ENCODE measurements around the gene NLRP7.
"Not testable (repeated sequence)": the region's sequence is repeated elsewhere in the genome, so short reads cannot be mapped to it uniquely, and the experiment has no call there.

NLRP7 gene

DNA sequence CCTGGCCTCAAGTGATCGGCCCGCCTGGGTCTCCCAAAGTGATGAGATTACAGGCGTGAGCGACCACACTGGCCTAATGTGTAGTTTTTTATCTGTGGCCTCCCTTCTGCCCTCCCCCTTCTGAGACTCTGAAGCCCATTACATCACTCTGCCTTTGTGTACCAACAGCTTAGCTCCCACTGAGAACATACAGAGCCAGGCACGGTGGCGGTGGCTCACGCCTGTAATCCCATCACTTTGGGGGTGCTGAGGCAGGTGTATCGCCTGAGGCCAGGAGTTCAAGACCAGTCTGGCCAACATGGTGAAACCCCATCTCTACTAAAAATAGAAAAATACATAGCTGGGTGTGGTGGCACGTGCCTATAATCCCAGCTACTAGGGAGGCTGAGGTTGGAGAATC, 28.8 kb downstream of the NLRP7 start:
- no peak for DNase-seq

DNA sequence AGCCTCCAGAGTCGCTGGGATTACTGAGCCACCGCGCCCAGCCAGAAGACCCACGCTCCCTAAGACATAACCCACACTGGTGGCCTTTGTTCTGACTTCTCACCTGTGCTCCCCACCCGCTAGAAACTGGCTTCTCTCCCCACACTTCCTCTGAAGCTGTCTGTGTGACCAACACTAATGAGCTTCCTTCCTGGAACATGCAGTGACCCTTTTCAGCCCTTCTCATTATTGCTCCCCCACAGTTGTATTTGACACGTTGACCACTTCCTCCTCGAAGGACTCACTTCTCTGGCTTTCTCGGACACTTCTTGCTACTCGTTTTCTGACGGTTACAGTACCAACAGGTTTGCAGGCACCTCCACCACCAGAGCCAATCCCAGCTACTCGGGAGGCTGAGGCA, 30.5 kb downstream of the NLRP7 start:
- DNase-seq: no peak

DNA sequence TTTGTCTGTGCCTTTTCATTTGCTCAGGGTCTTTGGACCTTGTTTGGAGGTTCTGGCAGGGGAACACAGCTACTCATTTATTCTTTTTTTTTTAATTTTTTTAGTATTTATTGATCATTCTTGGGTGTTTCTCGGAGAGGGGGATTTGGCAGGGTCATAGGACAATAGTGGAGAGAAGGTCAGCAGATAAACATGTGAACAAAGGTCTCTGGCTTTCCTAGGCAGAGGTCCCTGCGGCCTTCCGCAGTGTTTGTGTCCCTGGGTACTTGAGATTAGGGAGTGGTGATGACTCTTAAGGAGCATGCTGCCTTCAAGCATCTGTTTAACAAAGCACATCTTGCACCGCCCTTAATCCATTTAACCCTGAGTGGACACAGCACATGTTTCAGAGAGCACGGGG, 39.4 kb downstream of the NLRP7 start:
- DNase-seq: not testable (repeated sequence)

DNA sequence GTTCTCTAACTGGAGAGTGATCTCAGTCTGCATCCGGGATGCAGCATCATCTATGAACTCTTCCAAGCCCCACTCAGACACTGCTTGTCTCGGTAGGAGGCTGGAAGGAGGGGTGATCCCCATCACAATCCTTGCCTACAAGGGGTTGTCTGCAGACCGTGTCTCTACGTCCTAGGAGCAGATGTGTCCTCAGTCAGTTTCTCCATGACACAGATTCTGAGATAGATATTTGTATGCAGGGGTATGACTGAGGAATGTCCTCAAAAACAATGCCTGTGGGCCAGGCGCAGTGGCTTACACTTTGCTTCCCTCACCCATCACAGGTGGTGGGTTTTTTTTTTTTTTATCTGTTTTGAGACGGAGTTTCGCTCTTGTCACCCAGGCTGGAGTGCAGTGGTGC, 40.5 kb downstream of the NLRP7 start:
- DNase-seq: no peak

DNA sequence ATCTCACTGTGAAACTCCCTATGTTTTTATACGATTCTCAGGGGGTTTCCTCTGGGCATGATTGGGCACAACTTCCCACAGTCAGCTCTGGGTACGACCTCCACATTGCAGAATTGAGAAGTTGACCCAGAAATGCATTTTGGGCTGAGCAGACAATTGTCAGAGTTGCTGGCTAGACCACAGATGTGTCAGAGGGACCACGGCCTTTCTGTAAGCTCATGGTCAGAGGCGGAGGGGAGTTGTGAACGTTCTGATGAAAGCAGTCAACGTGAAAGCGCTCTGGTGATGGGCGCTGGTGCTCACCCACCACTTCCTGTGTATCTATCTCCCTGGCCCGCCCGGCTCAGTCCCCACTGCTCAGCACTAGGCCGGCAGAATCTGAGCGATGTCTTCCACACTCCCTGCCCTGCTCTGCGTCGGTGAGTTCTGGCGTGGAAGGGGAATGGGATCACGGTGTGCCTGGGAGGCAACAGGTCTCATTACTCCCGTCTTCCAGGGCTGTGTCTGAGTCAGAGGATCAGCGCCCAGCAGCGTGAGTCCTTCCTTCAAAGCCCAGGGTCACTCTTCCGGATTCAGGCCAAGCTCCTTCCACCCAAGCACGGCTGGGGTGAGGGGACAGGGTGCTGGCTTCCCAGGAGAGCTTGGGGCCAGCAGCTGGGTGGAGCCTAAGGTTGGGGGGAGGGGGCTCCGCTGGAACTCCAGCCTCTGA, 41.4 kb downstream of the NLRP7 start, which contains the start of gene NCR1:
Gene NCR1, plus strand, starts transcription at position 346 of the 709 bp plus-strand sequence. Its CDS starts 40 bp downstream, at position 386.
- DNase-seq: no peak

DNA sequence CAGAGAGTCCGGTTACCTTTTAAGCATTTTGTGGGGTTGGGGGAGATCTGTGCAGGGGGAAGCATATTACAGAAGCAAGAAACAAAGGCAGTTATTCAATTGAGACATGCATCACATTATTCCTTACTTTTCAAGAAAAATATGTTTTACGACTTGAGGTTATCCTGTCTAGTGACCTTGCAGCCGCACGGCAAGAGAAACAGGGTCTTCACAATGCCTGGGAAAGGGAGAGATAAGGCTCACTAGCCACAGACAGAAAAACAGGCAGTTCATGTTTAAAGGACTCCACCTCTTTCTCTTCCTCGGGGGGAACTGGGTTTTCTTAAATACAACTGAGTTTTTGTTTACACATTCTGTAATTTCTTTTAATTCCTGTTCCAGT, 41.9 kb downstream of the NLRP7 start:
- DNase-seq: no peak

DNA sequence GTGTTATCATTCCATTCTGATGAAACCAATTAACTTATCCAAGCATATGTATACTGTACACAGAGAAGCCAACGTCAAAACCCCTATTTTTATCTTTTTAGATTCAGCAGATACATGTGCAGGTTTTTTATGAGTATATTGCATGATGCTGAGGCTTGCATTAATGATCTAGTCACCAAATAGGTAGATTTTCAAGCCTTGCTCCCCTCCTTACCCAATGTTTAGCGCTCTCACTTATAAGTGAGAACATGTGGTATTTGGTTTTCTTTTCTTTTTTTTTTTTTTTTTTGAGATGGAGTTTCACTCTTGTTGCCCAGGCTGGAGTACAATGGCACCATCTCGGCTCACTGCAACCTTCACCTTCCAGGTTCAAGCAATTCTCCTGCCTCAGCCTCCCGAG, 43.1 kb downstream of the NLRP7 start:
- not testable (repeated sequence) for DNase-seq

DNA sequence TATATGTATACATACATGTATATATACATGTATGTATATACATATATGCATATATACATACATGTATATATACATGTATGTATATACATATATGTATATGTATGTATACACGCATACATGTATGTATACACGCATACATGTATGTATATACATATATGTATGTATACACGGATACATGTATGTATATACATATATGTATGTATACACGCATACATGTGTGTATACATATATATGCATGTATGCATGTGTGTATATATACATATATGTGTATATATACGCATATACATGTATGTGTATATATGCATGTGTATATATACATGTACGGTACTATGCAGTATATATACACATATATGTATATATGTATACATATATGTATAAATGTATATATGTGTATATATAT, 44.0 kb downstream of the NLRP7 start:
- no peak for DNase-seq

DNA sequence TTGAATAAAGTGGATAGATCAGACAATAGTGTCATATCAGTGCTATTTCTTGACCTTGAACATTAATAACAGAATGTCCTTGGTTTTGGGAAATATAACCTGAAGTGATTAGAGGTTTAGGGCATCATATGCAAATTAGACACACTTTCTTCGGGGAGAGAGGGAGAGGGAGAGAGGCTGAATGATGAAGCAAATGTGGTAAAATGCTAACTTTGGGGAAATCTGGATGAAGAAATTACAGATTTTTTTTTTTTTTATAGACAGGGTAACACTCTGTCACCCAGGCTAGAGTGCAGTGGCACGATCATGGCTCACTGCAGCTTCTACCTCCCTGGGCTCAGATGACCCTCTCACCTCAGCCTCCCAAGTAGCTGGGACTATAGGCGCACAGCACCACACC, 45.3 kb downstream of the NLRP7 start:
- no peak for DNase-seq

DNA sequence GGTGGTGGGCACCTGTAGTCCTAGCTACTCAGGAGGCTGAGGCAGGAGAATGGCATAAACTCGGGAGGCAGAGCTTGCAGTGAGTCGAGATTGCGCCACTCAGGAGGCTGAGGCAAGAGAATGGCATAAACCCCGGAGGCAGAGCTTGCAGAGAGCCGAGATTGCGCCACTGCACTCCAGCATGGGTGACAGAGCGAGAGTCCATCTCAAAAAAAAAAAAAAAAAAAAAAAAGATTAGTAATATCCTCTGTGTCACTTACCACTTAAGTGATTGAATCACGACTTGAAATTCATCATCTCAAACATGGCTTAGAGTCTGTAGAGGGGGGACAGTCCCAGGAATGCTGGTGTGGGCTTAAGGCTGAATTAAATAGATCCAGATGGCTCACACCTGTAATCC, 46.2 kb downstream of the NLRP7 start:
- not testable (repeated sequence) for DNase-seq

DNA sequence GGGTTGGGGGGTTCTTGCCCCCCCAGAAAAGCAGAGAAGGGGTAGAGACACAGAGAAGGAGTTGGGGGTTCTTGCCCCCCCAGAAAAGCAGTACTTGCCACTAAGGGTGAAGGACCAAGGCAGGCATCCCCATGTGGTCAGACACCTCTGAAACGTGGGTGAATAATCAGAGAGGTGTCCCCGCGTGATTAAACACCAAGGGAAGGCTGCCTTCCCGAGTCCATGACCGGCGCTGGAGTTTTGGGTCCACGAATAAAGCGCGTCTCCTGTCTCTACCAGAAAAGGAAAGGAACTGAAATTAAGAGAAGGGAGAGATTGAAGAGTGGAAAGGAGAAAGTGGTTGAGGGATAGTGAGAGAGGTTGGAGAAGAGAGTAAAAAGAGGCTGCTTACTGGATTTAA, 47.7 kb downstream of the NLRP7 start:
- not testable (repeated sequence) for DNase-seq

DNA sequence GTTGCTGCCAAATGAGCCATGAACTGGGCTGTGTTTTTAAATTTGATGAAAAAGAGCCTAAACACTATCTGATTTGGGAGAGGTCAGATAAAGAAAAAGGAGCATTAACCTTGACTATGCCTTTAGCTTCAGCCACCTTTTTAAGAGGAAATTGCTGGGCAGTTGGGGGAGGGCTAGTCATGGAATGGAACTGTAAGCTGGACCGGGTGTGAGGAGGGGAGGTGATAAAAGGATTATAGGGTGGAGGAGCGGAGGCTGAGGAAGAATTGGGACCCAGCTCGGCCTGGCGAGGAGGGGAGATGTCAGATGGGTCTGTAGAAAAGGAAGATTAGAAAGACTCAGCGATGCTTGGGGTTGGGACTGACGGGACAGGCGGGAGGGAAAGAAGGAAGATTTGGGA, 48.6 kb downstream of the NLRP7 start:
- not testable (repeated sequence) for DNase-seq

DNA sequence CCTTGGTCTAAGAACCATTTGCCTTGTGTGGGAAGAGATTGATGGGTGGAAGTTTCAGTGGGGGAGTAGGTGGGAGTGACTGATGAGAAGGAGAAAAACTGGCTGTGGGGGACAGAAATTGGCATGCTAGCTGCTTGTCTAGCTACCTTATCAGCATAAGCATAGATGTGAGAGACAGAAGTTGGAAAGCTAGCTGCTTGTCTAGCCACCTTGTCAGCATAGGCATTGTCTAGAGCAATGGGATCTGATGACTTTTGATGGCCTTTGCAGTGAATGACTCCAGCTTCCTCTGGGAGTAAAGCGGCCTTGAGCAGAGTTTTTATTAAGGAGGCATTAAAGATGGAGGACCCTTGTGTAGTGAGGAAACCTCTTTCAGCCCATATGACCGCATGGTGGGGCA, 51.3 kb downstream of the NLRP7 start:
- DNase-seq: no peak

DNA sequence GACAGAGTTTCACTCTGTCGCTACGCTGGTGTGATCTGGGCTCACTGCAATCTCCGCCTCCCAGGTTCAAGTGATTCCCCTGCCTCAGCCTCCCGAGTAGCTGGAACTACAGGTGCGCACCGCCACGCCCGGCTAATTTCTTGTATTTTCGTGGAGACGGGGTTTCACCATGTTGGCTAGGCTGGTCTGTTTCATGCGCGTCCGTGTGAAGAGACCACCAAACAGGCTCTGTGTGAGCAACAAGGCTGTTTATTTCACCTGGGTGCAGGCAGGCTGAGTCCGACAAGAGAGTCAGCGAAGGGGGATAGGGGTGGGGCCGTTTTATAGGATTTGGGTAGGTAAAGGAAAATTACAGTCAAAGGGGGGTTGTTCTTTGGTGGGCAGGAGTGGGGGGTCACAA, 53.2 kb downstream of the NLRP7 start:
- not testable (repeated sequence) for DNase-seq

DNA sequence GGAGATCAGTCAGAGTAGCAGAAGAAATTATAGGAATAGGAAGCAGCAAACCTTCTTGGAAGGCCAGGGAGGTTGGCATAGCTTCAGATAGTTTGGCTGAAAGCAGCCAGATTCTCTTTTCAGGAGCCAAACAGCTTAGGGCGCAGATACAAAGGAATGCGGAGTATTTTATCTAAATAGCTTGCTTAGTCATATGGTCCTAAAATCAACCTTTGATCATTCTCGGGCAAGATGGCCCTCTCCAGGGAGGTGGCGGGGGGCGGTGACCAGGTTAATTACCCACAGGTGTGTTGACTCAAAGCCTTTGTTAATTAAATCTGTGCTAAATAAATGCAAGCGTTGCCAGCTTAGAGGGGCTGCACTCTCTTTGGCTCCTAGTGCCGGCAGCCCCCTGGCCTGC, 53.9 kb downstream of the NLRP7 start:
- DNase-seq: no peak

DNA sequence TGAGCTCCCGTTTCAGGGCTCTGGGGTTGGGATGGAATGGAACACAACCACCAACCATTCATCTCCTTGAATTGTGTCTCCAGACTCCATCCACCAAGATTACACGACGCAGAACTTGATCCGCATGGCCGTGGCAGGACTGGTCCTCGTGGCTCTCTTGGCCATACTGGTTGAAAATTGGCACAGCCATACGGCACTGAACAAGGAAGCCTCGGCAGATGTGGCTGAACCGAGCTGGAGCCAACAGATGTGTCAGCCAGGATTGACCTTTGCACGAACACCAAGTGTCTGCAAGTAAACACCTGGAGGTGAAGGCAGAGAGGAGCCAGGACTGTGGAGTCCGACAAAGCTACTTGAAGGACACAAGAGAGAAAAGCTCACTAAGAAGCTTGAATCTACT, 57.8 kb downstream of the NLRP7 start:
- no peak for DNase-seq

DNA sequence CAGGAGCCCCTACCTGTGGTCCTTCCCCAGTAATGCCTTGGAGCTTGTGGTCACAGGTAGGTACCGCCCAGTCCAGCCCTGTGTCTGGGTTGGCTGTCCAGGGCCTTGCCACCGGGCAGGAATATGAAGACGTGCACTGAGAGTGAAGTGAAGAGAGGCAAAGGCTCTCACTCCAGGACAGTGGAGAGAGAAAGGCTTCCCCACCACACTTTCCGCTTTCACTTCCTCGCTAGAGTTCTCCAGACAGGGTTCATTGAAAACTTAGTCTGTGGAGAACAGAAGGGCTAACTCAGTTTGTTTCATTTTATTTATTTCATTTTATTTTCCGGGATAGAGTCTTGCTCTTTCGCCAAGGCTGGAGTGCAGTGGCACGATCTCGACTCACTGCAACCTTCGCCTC, 59.1 kb downstream of the NLRP7 start:
- DNase-seq: no peak

DNA sequence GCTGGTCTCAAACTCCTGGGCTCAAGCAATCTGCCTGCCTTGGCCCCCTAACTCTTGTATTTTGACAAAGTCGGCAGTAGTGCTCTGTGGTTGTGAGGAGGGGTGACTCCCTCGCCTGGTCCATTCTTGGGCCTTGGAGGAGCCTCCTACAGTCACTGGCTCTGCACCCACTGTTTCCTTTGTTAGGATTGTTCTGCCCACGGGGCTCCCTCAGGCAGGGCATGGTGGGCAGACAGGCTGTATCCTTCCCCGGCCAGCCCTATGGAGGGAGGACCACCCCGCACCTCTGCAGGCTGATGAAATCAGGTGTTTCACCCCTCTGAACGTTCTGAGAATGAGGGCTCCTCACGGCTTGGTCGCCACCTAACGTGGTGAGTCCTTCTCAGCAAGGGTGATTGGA, 64.1 kb downstream of the NLRP7 start:
- DNase-seq: no peak

DNA sequence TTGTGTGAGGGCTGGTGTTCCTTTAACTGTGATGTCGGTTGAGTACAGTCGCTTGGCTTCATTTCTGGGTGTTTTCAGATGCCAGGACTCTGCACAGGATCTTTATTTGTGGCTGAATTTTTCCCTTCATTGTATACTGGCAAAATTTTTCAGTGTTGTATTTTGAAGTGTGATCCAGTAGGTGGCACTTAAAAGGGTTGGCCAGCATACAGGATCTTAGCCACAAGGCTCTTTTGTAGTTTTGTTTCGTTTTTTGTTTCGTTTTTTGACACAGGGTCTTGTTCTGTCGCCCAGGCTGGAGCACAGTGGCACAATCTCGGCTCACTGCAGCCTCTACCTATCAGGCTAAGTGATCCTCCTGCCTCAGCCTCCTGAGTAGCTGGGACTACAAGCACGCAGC, 64.6 kb downstream of the NLRP7 start:
- DNase-seq: no peak

DNA sequence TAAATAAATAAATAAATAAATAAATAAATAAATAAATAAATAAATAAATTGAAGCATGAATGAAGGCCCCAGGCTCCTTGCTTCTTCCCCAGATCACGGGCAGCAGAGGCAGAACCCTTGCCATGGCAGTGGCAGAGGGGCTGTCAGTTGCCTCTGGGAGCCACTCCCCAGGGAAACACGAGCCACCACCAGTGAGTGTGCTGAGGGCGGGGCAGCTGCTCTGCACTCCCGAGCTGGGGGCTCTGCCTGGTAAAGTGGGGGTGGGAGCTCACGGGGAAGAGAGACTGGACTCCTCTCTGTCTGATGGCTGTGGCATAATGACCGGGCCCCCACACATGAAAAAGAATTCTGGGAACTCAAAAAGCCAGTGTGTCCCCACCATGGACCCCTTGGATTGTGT, 65.4 kb downstream of the NLRP7 start:
- DNase-seq: no peak

DNA sequence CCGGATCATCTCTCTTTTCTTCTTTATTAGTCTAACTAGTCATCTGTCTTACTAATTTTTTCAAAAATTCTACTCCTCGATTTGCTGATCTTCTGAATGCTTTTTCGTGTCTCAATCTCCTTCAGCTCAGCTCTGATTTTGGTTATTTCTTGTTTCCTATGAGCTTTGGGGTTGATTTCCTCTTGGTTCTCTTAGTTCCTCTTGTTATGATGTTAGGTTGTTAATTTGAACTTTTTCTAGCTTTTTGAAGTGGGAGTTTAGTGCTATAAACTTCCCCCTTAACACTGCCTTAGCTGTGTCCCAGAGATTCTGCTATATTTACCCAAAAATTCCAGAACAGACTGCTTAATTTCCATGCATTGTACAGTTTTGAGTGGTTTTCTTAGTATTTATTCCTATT, 69.9 kb downstream of the NLRP7 start:
- no peak for DNase-seq

DNA sequence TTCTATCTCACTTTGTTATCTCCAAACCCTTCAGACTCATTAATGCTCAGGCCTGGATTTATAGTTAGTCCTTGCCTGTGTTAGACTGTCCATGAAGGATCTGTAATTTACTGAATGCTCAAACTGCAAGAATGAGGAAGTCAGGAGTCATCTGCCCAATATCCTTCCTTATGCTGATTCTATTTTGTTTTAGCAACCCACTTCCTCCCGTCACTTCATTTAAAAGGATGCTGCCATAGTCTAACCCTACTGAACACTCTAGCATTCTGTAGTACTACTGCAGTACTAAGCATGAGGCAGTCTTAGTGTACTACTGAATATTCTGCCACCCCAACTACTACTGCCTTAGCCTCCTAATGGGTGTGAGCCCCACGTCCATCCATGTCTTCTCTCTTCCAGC, 71.8 kb downstream of the NLRP7 start:
- DNase-seq: no peak

DNA sequence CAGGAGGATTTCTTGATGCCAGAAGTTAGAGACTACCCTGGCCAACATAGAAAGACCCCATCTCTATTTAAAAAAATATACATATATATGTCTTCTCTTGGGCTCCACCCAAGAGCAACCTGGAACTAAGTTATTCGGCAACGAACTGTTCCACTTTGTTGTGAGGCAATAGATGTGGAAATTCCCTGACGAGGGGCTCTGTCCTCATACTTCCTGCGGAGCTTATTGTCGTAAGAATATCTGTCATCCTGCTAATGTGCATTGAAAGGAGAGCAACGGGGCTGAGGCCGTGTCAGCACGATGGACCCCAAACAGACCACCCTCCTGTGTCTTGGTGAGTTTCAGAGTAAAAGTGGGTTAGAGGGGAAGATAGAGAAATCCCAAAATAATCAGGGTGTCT, 73.3 kb downstream of the NLRP7 start, which contains the start of gene FCAR:
Gene FCAR, plus strand, starts transcription at position 246 of the 400 bp plus-strand sequence. Its CDS starts 55 bp downstream, at position 301.
- no peak for DNase-seq

Data from stimulated activated CD4-positive, alpha-beta T cell treated with anti-CD3 and anti-CD28 coated beads, Interleukin-2, amount 100 ng/mL, for 48 hours (primary cell).